H1 (cell line): ENCODE results near the gene SLC30A2. TPM values are rescaled to one million over a fixed set of nuclear protein-coding genes. Genes with fewer than 3 reads are reported as not detected.

Source experiments
- CTCF ChIA-PET: fragments of 300-600 bp; sonication (Branson Sonifier 250); formaldehyde crosslinking; loops from one replicate; lab custom pipeline; 2021; ENCODE audit not compliant: partially characterized antibody; lab: Charles Lee
- POLR2A ChIA-PET: fragments of 300-600 bp; sonication (Branson Sonifier 250); formaldehyde crosslinking; loops from one replicate; lab custom pipeline; 2021; ENCODE audit warnings: inconsistent platforms; ENCODE audit not compliant: partially characterized antibody; lab: Charles Lee
- DNase-seq, 2 experiments: peaks; one replicate each; pipeline versions ENCODE4 v3.0.0 to v3.0.0-alpha.2; 2010 to 2022; ENCODE audit warnings: low spot score in 2 of 2, low read depth in 1 of 2, mixed read lengths in 1 of 2
- FAIRE-seq: peaks from 2 replicates; lab custom pipeline; 2011; peaks lifted over from hg19 to GRCh38; lab: Jason Lieb, UNC
- H2AFZ ChIP-seq: 2 replicates; pipeline ENCODE4 v1.8.1; 2012; ENCODE audit warnings: low read length, inconsistent platforms
- H2AK5ac ChIP-seq: 2 replicates; pipeline ENCODE4 v1.6.1; 2013; ENCODE audit warnings: low read depth, low read length
- H2BK120ac ChIP-seq: replicated peaks from 2 replicates; pipeline ENCODE3; 2013; ENCODE audit warnings: low read depth, low read length, inconsistent platforms
- H2BK12ac ChIP-seq: 2 replicates; pipeline ENCODE4 v1.6.1; 2013; ENCODE audit warnings: low read depth, low read length
- H2BK15ac ChIP-seq: 2 replicates; pipeline ENCODE4 v1.6.1; 2013; ENCODE audit warnings: low read length
- H2BK20ac ChIP-seq: 2 replicates; pipeline ENCODE4 v1.6.1; 2013; ENCODE audit warnings: low read length
- H2BK5ac ChIP-seq: 2 replicates; pipeline ENCODE4 v1.6.1; 2013; ENCODE audit warnings: low read depth, low read length
- H3K14ac ChIP-seq: 2 replicates; pipeline ENCODE4 v1.6.1; 2013; ENCODE audit warnings: inconsistent platforms; ENCODE audit not compliant: insufficient read length
- H3K18ac ChIP-seq: 2 replicates; pipeline ENCODE4 v1.6.1; 2013; ENCODE audit warnings: low read length; ENCODE audit errors: extremely low read depth
- H3K23ac ChIP-seq: 2 replicates; pipeline ENCODE4 v1.6.1; 2013; ENCODE audit warnings: inconsistent platforms; ENCODE audit not compliant: insufficient read length
- H3K23me2 ChIP-seq: 2 replicates; pipeline ENCODE4 v1.6.1; 2013; ENCODE audit warnings: low read depth, low read length
- H3K27ac ChIP-seq: 2 replicates; pipeline ENCODE4 v1.6.1; 2011; ENCODE audit warnings: low read depth, low read length, inconsistent platforms
- H3K27me3 ChIP-seq, 4 experiments: replicated peaks in 1 of 4; 1 replicate in 1 of 4; 2 replicates in 3 of 4; pipeline versions ENCODE4 v1.6.1 to v1.8.1; 2011 to 2013; ENCODE audit warnings: low read length in 3 of 4, mild to moderate bottlenecking in 3 of 4, inconsistent platforms in 2 of 4, mixed read lengths in 2 of 4, moderate library complexity in 1 of 4; ENCODE audit not compliant: control insufficient read depth in 3 of 4, insufficient read depth in 3 of 4; ENCODE audit errors: extremely low read depth in 1 of 4
- H3K36me3 ChIP-seq, 4 experiments: 2 replicates each; pipeline versions ENCODE4 v1.6.1 to v1.8.1; 2011 to 2013; ENCODE audit warnings: mild to moderate bottlenecking in 4 of 4, low read length in 3 of 4, moderate library complexity in 2 of 4, control low read depth in 1 of 4, inconsistent platforms in 1 of 4; ENCODE audit not compliant: insufficient read depth in 4 of 4, control insufficient read depth in 2 of 4
- H3K4ac ChIP-seq: replicated peaks from 2 replicates; pipeline ENCODE3; 2013; ENCODE audit warnings: low read length, low read depth, mixed read lengths, inconsistent platforms; ENCODE audit not compliant: insufficient read length
- H3K4me1 ChIP-seq, 4 experiments: replicated peaks in 1 of 4; 1 replicate in 1 of 4; 2 replicates in 3 of 4; pipeline versions ENCODE4 v1.6.1 to v1.8.1; 2011 to 2013; ENCODE audit warnings: low read length in 3 of 4, inconsistent platforms in 2 of 4, mixed read lengths in 1 of 4; ENCODE audit not compliant: insufficient read depth in 4 of 4, control insufficient read depth in 3 of 4
- H3K4me2 ChIP-seq, 2 experiments: 2 replicates each; pipeline versions ENCODE4 v1.6.1 to v1.8.1; 2011 to 2013; ENCODE audit warnings: low read depth in 2 of 2, low read length in 2 of 2, control low read depth in 1 of 2, inconsistent platforms in 1 of 2, mild to moderate bottlenecking in 1 of 2; ENCODE audit not compliant: insufficient read depth in 1 of 2
- H3K4me3 ChIP-seq, 4 experiments: fragments of 200-600, 300-600 bp in 1 of 4; sonication (generic), shearing (Covaris generic), sonication (Bioruptor Twin) in 1 of 4; 2 replicates each; pipeline versions ENCODE4 v1.5.1 to v1.8.1; 2011 to 2016; ENCODE audit warnings: low read length in 4 of 4, low read depth in 3 of 4, control low read depth in 2 of 4, inconsistent platforms in 2 of 4, mild to moderate bottlenecking in 2 of 4, mixed read lengths in 1 of 4, moderate library complexity in 1 of 4; ENCODE audit not compliant: insufficient read depth in 2 of 4; ENCODE audit errors: extremely low read depth in 1 of 4
- H3K56ac ChIP-seq: replicated peaks from 2 replicates; pipeline ENCODE3; 2013; ENCODE audit warnings: low read depth, mild to moderate bottlenecking, mixed read lengths, low read length, inconsistent platforms; ENCODE audit not compliant: insufficient read length
- H3K79me1 ChIP-seq: 2 replicates; pipeline ENCODE4 v1.6.1; 2013; ENCODE audit warnings: low read depth, low read length, control low read depth
- H3K79me2 ChIP-seq, 2 experiments: 2 replicates each; pipeline versions ENCODE4 v1.6.1 to v1.8.1; 2012 to 2013; ENCODE audit warnings: low read length in 2 of 2, mild to moderate bottlenecking in 2 of 2, inconsistent platforms in 1 of 2; ENCODE audit not compliant: insufficient read depth in 2 of 2, control insufficient read depth in 1 of 2
- H3K9ac ChIP-seq, 4 experiments: replicated peaks in 1 of 4; 1 replicate in 1 of 4; 2 replicates in 3 of 4; pipeline versions ENCODE4 v1.6.1 to v1.8.1; 2011 to 2013; ENCODE audit warnings: low read depth in 3 of 4, low read length in 3 of 4, control low read depth in 2 of 4, mild to moderate bottlenecking in 2 of 4, moderate library complexity in 2 of 4, inconsistent platforms in 1 of 4; ENCODE audit errors: extremely low read depth in 1 of 4
- H3K9me3 ChIP-seq, 2 experiments: 2 replicates each; pipeline versions ENCODE4 v1.6.1 to v1.8.1; 2012 to 2013; ENCODE audit warnings: mild to moderate bottlenecking in 2 of 2, moderate library complexity in 2 of 2, control low read depth in 1 of 2, inconsistent platforms in 1 of 2, low read depth in 1 of 2, low read length in 1 of 2, mixed read lengths in 1 of 2; ENCODE audit not compliant: insufficient read depth in 2 of 2
- H4K20me1 ChIP-seq, 2 experiments: replicated peaks in 1 of 2; 2 replicates each; pipeline versions ENCODE3 to v1.8.1; 2011 to 2013; ENCODE audit warnings: inconsistent platforms in 2 of 2, low read length in 2 of 2, mild to moderate bottlenecking in 1 of 2; ENCODE audit not compliant: insufficient read depth in 2 of 2, control insufficient read depth in 1 of 2
- H4K5ac ChIP-seq: 2 replicates; pipeline ENCODE4 v1.6.1; 2013; ENCODE audit warnings: low read length, low read depth, mixed read lengths, inconsistent platforms; ENCODE audit not compliant: insufficient read length
- H4K8ac ChIP-seq: 2 replicates; pipeline ENCODE4 v1.8.0; 2013; ENCODE audit warnings: mild to moderate bottlenecking, moderate library complexity, low read length, inconsistent platforms; ENCODE audit not compliant: insufficient read depth; ENCODE audit errors: extremely low read depth
- H4K91ac ChIP-seq: replicated peaks from 2 replicates; pipeline ENCODE3; 2013; ENCODE audit warnings: low read length, mixed read lengths, inconsistent platforms; ENCODE audit not compliant: insufficient read length
- CBX5 ChIP-seq: fragments of 300-800, 300-1000 bp; sonication (generic); IDR thresholded peaks from 2 replicates; pipeline ENCODE4 v1.7.1; 2016; ENCODE audit warnings: antibody characterized with exemption, low read length, low read depth
- CHD1 ChIP-seq: IDR thresholded peaks from 2 replicates; pipeline ENCODE4 v1.6.1; 2012; ENCODE audit warnings: low read depth, low read length, improper control_type of control experiment
- HDAC2 ChIP-seq, 2 experiments: fragments of 300-600 bp in 1 of 2; sonication (generic) in 1 of 2; IDR thresholded peaks; 2 replicates each; pipeline ENCODE4 v1.6.1; 2011 to 2012; ENCODE audit warnings: low read depth in 2 of 2, low read length in 2 of 2, mild to moderate bottlenecking in 2 of 2, moderate library complexity in 2 of 2, borderline replicate concordance in 1 of 2, inconsistent platforms in 1 of 2
- PHF8 ChIP-seq: fragments of 200-600 bp; sonication (generic); conservative IDR thresholded peaks from 2 replicates; pipeline ENCODE4 v1.7.1; 2012; ENCODE audit warnings: low read depth, mild to moderate bottlenecking, inconsistent platforms, low read length, moderate library complexity
- POLR2A ChIP-seq, 2 experiments: IDR thresholded peaks; 1 replicate in 1 of 2; 2 replicates in 1 of 2; pipeline ENCODE4 v1.6.1; 2011; ENCODE audit warnings: low read depth in 2 of 2, low read length in 2 of 2, mild to moderate bottlenecking in 2 of 2; ENCODE audit errors: control extremely low read depth in 1 of 2
- POU5F1 ChIP-seq: IDR thresholded peaks from 2 replicates; pipeline ENCODE4 v1.6.1; 2011; ENCODE audit warnings: low read depth, mild to moderate bottlenecking, low read length, moderate library complexity
- SP2 ChIP-seq: IDR thresholded peaks from 2 replicates; pipeline ENCODE4 v1.6.1; 2012; ENCODE audit warnings: mild to moderate bottlenecking, low read length, inconsistent platforms
- WGBS, 2 experiments: shearing (Covaris generic) in 1 of 2; methylation state at CpG; one replicate each; pipeline versions ENCODE4 v1.1.6 to v1.1.7; 2013 to 2015; ENCODE audit warnings: low lambda C conversion rate in 2 of 2, mixed read lengths in 2 of 2, inconsistent platforms in 1 of 2, low coverage in 1 of 2, missing lambda C conversion rate in 1 of 2; ENCODE audit not compliant: insufficient replicate concordance in 2 of 2, insufficient coverage in 1 of 2, insufficient read length in 1 of 2; ENCODE audit errors: extremely low coverage in 1 of 2, missing lambda C conversion rate in 1 of 2; 5-methylcytosine and 5-hydroxymethylcytosine counted together
- polyA plus RNA-seq, 7 experiments: library from polyadenylated mRNA; depleted of rRNA in 3 of 7; stranded (reverse) in 5 of 7; unstranded in 2 of 7; fragments of >200 nt in 5 of 7; fragments of 200-250 nt in 2 of 7; gene quantifications; 1 replicate in 5 of 7; 2 replicates in 1 of 7; 4 replicates in 1 of 7; pipeline versions ENCODE4 v1.2.1 to v1.2.3, GENCODE V29; 2011 to 2013; ENCODE audit warnings: missing spikeins in 2 of 7, mixed read lengths in 2 of 7
- total RNA-seq: library from RNA; stranded (reverse); fragmentation: NEBNext Ultra II Directional; extraction: Animal tissue kit (Norgen Biotek cat#: 25700); gene quantifications from 2 replicates; pipeline ENCODE4 v1.2.1, GENCODE V29; 2021
- TF ChIP-seq, protein P1 (sequence below): IDR thresholded peaks from 2 replicates; pipeline ENCODE4 v1.6.1; 2012; ENCODE audit warnings: low read length, inconsistent platforms

Gene SLC30A2
- total and polyA plus RNA-seq, 2 of the 8 experiments (the other 6 are each of a cell fraction or from before 2014, with no cell fraction given) = 0.19 to 0.76 TPM

- Histone ChIP-seq H4K5ac (no peak overlapping the region), H2BK12ac (no peak overlapping the region), H3K56ac (no peak overlapping the region), H2BK15ac (no peak overlapping the region), H4K8ac (no peak overlapping the region), H3K27ac (no peak overlapping the region), H2BK20ac (no peak overlapping the region), H2BK5ac (no peak overlapping the region), H3K36me3 (peaks cover 0 to 10% (median 5%) of the 10 kb centered on the region in 4 experiments; a peak in 3 of 8 replicates), H3K9me3 (no peaks in the 10 kb centered on the region), H3K4me2 (no peak overlapping the region), H4K20me1 (no peaks in the 10 kb centered on the region), H3K4ac (no peak overlapping the region), H2AFZ (no peak overlapping the region), H3K27me3 (no peaks in the 10 kb centered on the region; a peak in 1 of 7 replicates), H3K4me1 (peaks cover 0 to 5% (median 4%) of the 10 kb centered on the region in 4 experiments; a peak in 3 of 7 replicates), H3K4me3 (no peak overlapping the region), H3K79me2 (peaks cover 0 to 2% of the 10 kb centered on the region in 2 experiments; a peak in 1 of 4 replicates), H2AK5ac (no peak overlapping the region)
- ChIA-PET CTCF (interaction anchor here (0.6 to 20.0 kb wide), 7 partner anchors 10 to 153 kb away, joined by 3 to 330 read pairs (median 4); partner anchors contain the start of gene STMN1), POLR2A (interaction anchor here (0.7 to 1.1 kb wide), 2 partner anchors 28 to 61 kb away, joined by 3 read pairs; no protein-coding TSS in a partner anchor)
- DNase-seq (no peak), FAIRE-seq (no peak)
- 76% methylated on average over 5 of the region's 6 CpGs; no CpG with 5 or more reads in 1 of the 2 experiments for WGBS, 2 experiments
- TF ChIP-seq, protein P1, sequence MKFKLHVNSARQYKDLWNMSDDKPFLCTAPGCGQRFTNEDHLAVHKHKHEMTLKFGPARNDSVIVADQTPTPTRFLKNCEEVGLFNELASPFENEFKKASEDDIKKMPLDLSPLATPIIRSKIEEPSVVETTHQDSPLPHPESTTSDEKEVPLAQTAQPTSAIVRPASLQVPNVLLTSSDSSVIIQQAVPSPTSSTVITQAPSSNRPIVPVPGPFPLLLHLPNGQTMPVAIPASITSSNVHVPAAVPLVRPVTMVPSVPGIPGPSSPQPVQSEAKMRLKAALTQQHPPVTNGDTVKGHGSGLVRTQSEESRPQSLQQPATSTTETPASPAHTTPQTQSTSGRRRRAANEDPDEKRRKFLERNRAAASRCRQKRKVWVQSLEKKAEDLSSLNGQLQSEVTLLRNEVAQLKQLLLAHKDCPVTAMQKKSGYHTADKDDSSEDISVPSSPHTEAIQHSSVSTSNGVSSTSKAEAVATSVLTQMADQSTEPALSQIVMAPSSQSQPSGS = no peak
- no peak for TF ChIP-seq HDAC2 (IDR thresholded peaks at IDR 0.05; ENCODE audit: borderline replicate concordance in 1 of 2, low read depth in 2 of 2, low read length in 2 of 2)
- TF ChIP-seq POU5F1 = no peak
- no peak for TF ChIP-seq PHF8
- no peak for TF ChIP-seq CHD1
- no peak for TF ChIP-seq CBX5
- no peak for TF ChIP-seq POLR2A (IDR thresholded peaks at IDR 0.05; ENCODE audit: control extremely low read depth in 1 of 2, low read depth in 2 of 2, low read length in 2 of 2)
- no peak for TF ChIP-seq SP2
- TF ChIP-seq, all 59 proteins: peak for 0
- Histone ChIP-seq H2BK120ac (no peak overlapping the region), H3K18ac (no peak overlapping the region), H3K14ac (no peak overlapping the region), H3K23ac (no peak overlapping the region), H3K79me1 (no peaks in the 10 kb centered on the region), H4K91ac (no peak overlapping the region), H3K23me2 (no peaks in the 10 kb centered on the region), H3K9ac (no peak overlapping the region)
Measured at GRCh38 chr1:25990251-25990650, 55.7 kb downstream of the SLC30A2 start.
